ENCODE data around the gene SMIM5. TPM values are rescaled to one million over a fixed set of nuclear protein-coding genes. Genes with fewer than 3 reads are reported as not detected.

The SMIM5 gene
- total and polyA plus RNA-seq, 2 of the 13 experiments (the other 11 are each of a cell fraction or from before 2014, with no cell fraction given): not detected

DNA sequence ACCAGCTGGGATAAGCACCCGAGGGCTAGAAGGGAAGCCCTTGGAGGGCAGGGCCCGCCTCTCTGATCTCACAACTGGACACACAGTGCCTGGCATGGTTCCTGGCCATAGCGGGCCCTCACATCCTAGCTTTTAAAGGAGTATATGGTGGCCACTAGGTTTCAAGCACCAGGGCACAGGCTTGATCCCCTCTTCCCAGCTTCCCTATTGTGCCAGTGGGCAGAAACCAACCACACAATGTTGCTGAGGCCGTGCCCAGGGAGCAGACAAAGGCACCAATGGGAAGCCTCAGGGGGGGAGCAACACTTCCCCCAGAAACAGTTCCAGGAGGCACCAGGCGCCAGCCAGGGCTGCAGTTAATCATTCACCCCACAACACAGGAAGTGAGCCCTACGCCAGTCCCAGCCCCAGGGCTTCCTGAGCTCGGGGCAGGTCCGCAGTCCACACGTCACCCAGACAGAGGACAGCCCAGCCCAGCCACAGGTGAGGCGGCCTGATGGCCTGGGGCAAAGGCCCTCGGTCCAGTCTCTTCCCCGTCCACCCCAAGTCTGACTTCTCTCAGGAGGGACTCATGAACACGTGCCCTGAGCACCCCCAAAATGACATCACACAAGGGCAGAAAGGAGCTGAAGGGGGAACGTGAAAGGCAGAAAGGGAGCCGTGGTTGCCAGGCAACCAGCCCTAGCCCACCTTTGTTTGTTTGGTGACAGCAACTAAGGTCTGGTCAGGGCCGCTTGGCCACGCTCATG, 12.8 kb downstream of the SMIM5 start (continued):
- TF ChIP-seq, protein P1, sequence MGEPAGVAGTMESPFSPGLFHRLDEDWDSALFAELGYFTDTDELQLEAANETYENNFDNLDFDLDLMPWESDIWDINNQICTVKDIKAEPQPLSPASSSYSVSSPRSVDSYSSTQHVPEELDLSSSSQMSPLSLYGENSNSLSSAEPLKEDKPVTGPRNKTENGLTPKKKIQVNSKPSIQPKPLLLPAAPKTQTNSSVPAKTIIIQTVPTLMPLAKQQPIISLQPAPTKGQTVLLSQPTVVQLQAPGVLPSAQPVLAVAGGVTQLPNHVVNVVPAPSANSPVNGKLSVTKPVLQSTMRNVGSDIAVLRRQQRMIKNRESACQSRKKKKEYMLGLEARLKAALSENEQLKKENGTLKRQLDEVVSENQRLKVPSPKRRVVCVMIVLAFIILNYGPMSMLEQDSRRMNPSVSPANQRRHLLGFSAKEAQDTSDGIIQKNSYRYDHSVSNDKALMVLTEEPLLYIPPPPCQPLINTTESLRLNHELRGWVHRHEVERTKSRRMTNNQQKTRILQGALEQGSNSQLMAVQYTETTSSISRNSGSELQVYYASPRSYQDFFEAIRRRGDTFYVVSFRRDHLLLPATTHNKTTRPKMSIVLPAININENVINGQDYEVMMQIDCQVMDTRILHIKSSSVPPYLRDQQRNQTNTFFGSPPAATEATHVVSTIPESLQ (CRISPR knock-in tag; conservative IDR thresholded peaks at IDR 0.05): 0 out of 2 replicates have a peak, but pooled peaks have one; percentile 39
- TF ChIP-seq RNF2 (conservative IDR thresholded peaks at IDR 0.05; ENCODE audit: low read depth) (no peak), ZNF777 (CRISPR knock-in tag; IDR thresholded peaks at IDR 0.05) (no peak), RAD51 (IDR thresholded peaks at IDR 0.05; ENCODE audit: borderline replicate concordance) (no peak), KDM5A (IDR thresholded peaks at IDR 0.05; ENCODE audit: borderline replicate concordance, low read length) (no peak; the same call in 1 of the 2 replicates), MAZ (IDR thresholded peaks at IDR 0.05; ENCODE audit: borderline replicate concordance, low read depth, low read length) (peak; percentile 8; the same call in 1 of the 2 replicates), MAZ (CRISPR knock-in tag; IDR thresholded peaks at IDR 0.05; ENCODE audit: low read depth) (peak; percentile 37), ATAD3A (CRISPR knock-in tag; IDR thresholded peaks at IDR 0.05) (no peak), ZNF773 (CRISPR knock-in tag; IDR thresholded peaks at IDR 0.05; ENCODE audit: borderline replicate concordance) (0 out of 2 replicates have a peak, but pooled peaks have one; percentile 16), MTA3 (CRISPR knock-in tag; IDR thresholded peaks at IDR 0.05) (no peak), ZNF713 (CRISPR knock-in tag; IDR thresholded peaks at IDR 0.05) (peak; percentile 93; the same call in 1 of the 2 replicates), ZBTB7B (CRISPR knock-in tag; IDR thresholded peaks at IDR 0.05) (peak; percentile 64; the same call in 1 of the 2 replicates), SNAI1 (CRISPR knock-in tag; IDR thresholded peaks at IDR 0.05; ENCODE audit: borderline replicate concordance) (no peak), ZBTB38 (CRISPR knock-in tag; IDR thresholded peaks at IDR 0.05) (no peak; the same call in 1 of the 2 replicates), ZFP90 (CRISPR knock-in tag; IDR thresholded peaks at IDR 0.05; ENCODE audit: borderline replicate concordance) (peak; percentile 95; the same call in 1 of the 2 replicates), RCOR2 (CRISPR knock-in tag; IDR thresholded peaks at IDR 0.05) (peak; percentile 60; the same call in 1 of the 2 replicates), RBAK (CRISPR knock-in tag; IDR thresholded peaks at IDR 0.05) (no peak), ZIK1 (CRISPR knock-in tag; IDR thresholded peaks at IDR 0.05; ENCODE audit: borderline replicate concordance, low read depth) (peak; percentile 90), ZBTB21 (CRISPR knock-in tag; IDR thresholded peaks at IDR 0.05) (peak; percentile 52; the same call in 1 of the 2 replicates), DPF2 (CRISPR knock-in tag; IDR thresholded peaks at IDR 0.05; ENCODE audit: borderline replicate concordance, low read depth) (no peak), DMAP1 (CRISPR knock-in tag; IDR thresholded peaks at IDR 0.05) (peak; percentile 65; the same call in 1 of the 2 replicates), RAD21 (CRISPR knock-in tag; IDR thresholded peaks at IDR 0.05) (no peak), ZNF839 (CRISPR knock-in tag; IDR thresholded peaks at IDR 0.05; ENCODE audit: borderline replicate concordance) (peak; percentile 79; the same call in 1 of the 2 replicates)
- TF ChIP-seq, protein P2, sequence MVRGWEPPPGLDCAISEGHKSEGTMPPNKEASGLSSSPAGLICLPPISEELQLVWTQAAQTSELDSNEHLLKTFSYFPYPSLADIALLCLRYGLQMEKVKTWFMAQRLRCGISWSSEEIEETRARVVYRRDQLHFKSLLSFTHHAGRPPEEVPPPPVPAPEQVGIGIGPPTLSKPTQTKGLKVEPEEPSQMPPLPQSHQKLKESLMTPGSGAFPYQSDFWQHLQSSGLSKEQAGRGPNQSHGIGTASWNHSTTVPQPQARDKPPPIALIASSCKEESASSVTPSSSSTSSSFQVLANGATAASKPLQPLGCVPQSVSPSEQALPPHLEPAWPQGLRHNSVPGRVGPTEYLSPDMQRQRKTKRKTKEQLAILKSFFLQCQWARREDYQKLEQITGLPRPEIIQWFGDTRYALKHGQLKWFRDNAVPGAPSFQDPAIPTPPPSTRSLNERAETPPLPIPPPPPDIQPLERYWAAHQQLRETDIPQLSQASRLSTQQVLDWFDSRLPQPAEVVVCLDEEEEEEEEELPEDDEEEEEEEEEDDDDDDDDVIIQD (CRISPR knock-in tag; IDR thresholded peaks at IDR 0.05; ENCODE audit: low read depth): peak; percentile 66
- TF ChIP-seq, protein P3, sequence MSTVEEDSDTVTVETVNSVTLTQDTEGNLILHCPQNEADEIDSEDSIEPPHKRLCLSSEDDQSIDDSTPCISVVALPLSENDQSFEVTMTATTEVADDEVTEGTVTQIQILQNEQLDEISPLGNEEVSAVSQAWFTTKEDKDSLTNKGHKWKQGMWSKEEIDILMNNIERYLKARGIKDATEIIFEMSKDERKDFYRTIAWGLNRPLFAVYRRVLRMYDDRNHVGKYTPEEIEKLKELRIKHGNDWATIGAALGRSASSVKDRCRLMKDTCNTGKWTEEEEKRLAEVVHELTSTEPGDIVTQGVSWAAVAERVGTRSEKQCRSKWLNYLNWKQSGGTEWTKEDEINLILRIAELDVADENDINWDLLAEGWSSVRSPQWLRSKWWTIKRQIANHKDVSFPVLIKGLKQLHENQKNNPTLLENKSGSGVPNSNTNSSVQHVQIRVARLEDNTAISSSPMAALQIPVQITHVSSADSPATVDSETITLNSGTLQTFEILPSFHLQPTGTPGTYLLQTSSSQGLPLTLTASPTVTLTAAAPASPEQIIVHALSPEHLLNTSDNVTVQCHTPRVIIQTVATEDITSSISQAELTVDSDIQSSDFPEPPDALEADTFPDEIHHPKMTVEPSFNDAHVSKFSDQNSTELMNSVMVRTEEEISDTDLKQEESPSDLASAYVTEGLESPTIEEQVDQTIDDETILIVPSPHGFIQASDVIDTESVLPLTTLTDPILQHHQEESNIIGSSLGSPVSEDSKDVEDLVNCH (CRISPR knock-in tag; IDR thresholded peaks at IDR 0.05): no peak

Data from HepG2 (cell line).